Skeletal muscle tissue (tissue), 4 donors: Measurements from ENCODE around the gene ZNF76. TPM values are rescaled to one million over a fixed set of nuclear protein-coding genes. Genes with fewer than 3 reads are reported as not detected.

Experiments
- H3K27ac ChIP-seq: one replicate; pipeline ENCODE4 v1.7.0; 2013; ENCODE audit warnings: mild to moderate bottlenecking, low read depth, low read length, inconsistent platforms
- H3K27me3 ChIP-seq, 3 donors: one replicate each; pipeline ENCODE4 v1.7.0; 2013; ENCODE audit warnings: low read length in 3 of 3; ENCODE audit not compliant: control insufficient read depth in 3 of 3, insufficient read depth in 3 of 3
- H3K36me3 ChIP-seq, 3 donors: one replicate each; pipeline ENCODE4 v1.7.0; 2013; ENCODE audit warnings: low read length in 3 of 3; ENCODE audit not compliant: control insufficient read depth in 3 of 3, insufficient read depth in 3 of 3
- H3K4me1 ChIP-seq, 3 donors: one replicate each; pipeline ENCODE4 v1.7.0; 2013; ENCODE audit warnings: low read length in 3 of 3, mild to moderate bottlenecking in 3 of 3; ENCODE audit not compliant: control insufficient read depth in 3 of 3, insufficient read depth in 3 of 3
- H3K4me3 ChIP-seq, 3 donors: one replicate each; pipeline ENCODE4 v1.7.0; 2013; ENCODE audit warnings: low read length in 3 of 3
- H3K9ac ChIP-seq, 3 donors: one replicate each; pipeline ENCODE4 v1.7.0; 2013; ENCODE audit warnings: low read length in 3 of 3, mild to moderate bottlenecking in 3 of 3, moderate library complexity in 2 of 3, low read depth in 1 of 3
- H3K9me3 ChIP-seq, 3 donors: one replicate each; pipeline ENCODE4 v1.7.0; 2013; ENCODE audit warnings: low read length in 3 of 3; ENCODE audit not compliant: control insufficient read depth in 3 of 3
- total RNA-seq: library from RNA; depleted of rRNA; stranded (reverse); fragments of >200 nt; gene quantifications from one replicate; pipeline ENCODE4 v1.2.3, GENCODE V29; 2014
- donor health status: Osteomylitis.

Gene ZNF76
- total RNA-seq, result 16.7 TPM

- H3K4me3 ChIP-seq, result peak within 1 kb of the TSS; percentile 95 to 99 (median 96)
- no peaks in the 10 kb centered on the region for H3K27me3 ChIP-seq
- H3K27ac ChIP-seq, result peak within 1 kb of the TSS; percentile 97
- no peaks in the 10 kb centered on the region for H3K9me3 ChIP-seq
- peak within 1 kb of the TSS; percentile 90 to 92 (median 91) for H3K9ac ChIP-seq
- H3K36me3 ChIP-seq, result no peaks in the 10 kb centered on the region
- H3K4me1 ChIP-seq, result peaks cover 29 to 40% (median 32%) of the 10 kb centered on the region in 3 donors
These were observed at the start of gene ZNF76 for GRCh38 chr6:35259194-35259947. Gene ZNF76 (plus strand): TSS chr6:35259735. CDS start chr6:35281152, 21,417 bp downstream.

DNA sequence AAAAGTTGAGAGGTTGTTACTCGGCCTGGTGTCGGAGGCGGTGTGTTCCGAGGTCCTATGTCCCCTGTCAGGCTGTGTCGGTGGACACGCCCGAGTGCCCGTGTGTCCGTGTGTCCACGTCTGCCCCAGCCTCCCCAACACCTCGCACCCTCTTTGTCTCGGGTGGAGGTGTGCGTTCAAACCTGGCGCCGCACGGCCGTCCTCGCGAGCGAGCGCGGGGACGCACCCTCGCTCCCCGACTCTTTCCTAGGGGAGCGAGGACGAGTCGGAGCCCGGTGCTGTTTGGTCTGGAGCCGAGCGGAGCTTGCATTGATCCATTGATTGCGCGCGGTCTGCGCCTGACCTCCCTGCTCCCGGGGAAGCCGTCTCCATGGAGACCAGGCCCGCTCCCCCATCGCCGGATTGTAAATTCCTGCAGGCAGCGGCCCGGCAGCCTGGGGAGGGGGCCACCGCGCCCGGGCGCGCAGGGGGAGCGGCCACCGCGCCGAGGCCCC lies 46.2 kb upstream of the ZNF76 start:
- Histone ChIP-seq H3K27ac (no peak overlapping the region), H3K4me3 (peak overlapping the region in 2 of 3 donors; percentile 54 to 67), H3K9me3 (no peaks in the 10 kb centered on the region), H3K27me3 (peaks cover 47 to 80% (median 68%) of the 10 kb centered on the region in 3 donors), H3K36me3 (no peaks in the 10 kb centered on the region), H3K9ac (peak overlapping the region in 1 of 3 donors; percentile 45), H3K4me1 (peaks cover 4 to 31% (median 14%) of the 10 kb centered on the region in 3 donors)

- H3K9me3 ChIP-seq, result no peaks in the 10 kb centered on the region
- H3K36me3 ChIP-seq, result no peaks in the 10 kb centered on the region
- peak within 1 kb of the TSS; percentile 54 to 67 (median 65) for H3K4me3 ChIP-seq
- H3K27me3 ChIP-seq, result peaks cover 43 to 80% (median 70%) of the 10 kb centered on the region in 3 donors
- peaks cover 4 to 34% (median 14%) of the 10 kb centered on the region in 3 donors for H3K4me1 ChIP-seq
- H3K27ac ChIP-seq, result no peak within 1 kb of the TSS
- peak within 1 kb of the TSS in 1 of 3 donors; percentile 45 for H3K9ac ChIP-seq
These were observed 45.4 kb upstream of the ZNF76 start, which contains the start of gene SCUBE3 for GRCh38 chr6:35213824-35214756. Gene SCUBE3 (plus strand): TSS chr6:35213956. CDS start chr6:35214419, 463 bp downstream.

DNA sequence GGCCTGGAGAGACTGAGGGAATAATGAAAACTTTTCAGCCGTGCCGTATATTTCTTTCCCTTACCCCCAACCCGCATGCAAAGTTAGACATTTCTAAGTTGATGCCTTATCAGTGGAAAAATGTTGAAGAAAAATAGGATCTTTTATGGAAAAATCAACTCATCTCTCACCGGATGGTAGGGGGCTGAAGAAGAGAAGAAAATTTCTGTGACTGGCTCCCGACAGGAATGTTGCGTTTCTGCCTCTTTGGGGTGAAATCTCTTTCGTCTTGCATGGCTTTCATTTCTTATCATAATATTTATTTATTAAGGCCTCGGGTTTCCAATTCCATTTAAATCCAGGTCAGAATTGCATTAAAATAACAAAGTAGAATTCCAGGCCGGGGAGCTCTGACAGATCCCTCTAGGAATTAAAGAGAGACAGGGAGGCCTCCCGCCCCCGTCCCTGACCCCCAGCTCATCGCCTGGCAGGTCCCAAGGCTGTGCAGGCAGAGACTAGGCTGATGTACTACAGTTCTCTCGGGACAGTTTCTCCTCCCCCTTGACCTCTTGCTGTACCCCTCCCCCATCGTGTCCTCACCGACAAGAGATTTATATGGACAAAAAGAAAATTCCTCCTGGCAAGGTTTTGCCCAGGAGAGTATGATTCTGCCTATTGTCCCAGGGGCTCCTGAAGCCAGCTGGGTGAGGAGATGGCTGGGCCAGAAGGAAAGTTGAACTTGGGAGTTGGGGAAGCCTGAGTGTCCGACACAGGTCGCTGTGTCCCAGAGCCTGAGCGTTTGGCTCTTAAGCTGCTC lies 44.5 kb upstream of the ZNF76 start:
- H3K27me3 ChIP-seq, result peaks cover 46 to 81% (median 77%) of the 10 kb centered on the region in 3 donors
- H3K4me1 ChIP-seq, result peaks cover 4 to 34% (median 14%) of the 10 kb centered on the region in 3 donors
- H3K9ac ChIP-seq, result no peak overlapping the region
- no peaks in the 10 kb centered on the region for H3K9me3 ChIP-seq
- no peaks in the 10 kb centered on the region for H3K36me3 ChIP-seq
- H3K4me3 ChIP-seq, result peak overlapping the region in 1 of 3 donors; percentile 54
- no peak overlapping the region for H3K27ac ChIP-seq

GRCh38 chr6:35215665-35216411 lies 43.7 kb upstream of the ZNF76 start:
- H3K27me3 ChIP-seq, result peaks cover 46 to 87% (median 78%) of the 10 kb centered on the region in 3 donors
- peaks cover 4 to 34% (median 14%) of the 10 kb centered on the region in 3 donors for H3K4me1 ChIP-seq
- no peak overlapping the region for H3K4me3 ChIP-seq
- H3K27ac ChIP-seq, result no peak overlapping the region
- H3K9ac ChIP-seq, result no peak overlapping the region
- H3K9me3 ChIP-seq, result no peaks in the 10 kb centered on the region
- no peaks in the 10 kb centered on the region for H3K36me3 ChIP-seq

DNA sequence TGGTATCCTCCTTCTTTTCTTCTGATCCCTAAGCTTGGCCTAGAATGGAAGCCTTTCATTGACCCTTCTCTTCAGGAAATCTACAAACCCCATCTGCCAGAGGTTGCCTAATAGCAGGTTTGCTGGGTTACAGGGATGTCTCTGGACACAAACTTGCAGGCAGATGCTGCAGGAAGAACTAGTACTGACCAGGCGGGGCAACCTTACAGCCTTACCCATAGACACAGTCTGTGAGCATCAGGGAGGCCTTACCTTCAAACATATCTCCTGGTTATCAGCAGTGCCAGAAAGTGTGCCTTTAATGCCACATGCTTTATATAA lies 43.2 kb upstream of the ZNF76 start:
- H3K9ac ChIP-seq, result no peak overlapping the region
- H3K9me3 ChIP-seq, result no peaks in the 10 kb centered on the region
- H3K36me3 ChIP-seq, result no peaks in the 10 kb centered on the region
- no peak overlapping the region for H3K27ac ChIP-seq
- no peak overlapping the region for H3K4me3 ChIP-seq
- peaks cover 4 to 34% (median 14%) of the 10 kb centered on the region in 3 donors for H3K4me1 ChIP-seq
- H3K27me3 ChIP-seq, result peaks cover 44 to 84% (median 74%) of the 10 kb centered on the region in 3 donors

DNA sequence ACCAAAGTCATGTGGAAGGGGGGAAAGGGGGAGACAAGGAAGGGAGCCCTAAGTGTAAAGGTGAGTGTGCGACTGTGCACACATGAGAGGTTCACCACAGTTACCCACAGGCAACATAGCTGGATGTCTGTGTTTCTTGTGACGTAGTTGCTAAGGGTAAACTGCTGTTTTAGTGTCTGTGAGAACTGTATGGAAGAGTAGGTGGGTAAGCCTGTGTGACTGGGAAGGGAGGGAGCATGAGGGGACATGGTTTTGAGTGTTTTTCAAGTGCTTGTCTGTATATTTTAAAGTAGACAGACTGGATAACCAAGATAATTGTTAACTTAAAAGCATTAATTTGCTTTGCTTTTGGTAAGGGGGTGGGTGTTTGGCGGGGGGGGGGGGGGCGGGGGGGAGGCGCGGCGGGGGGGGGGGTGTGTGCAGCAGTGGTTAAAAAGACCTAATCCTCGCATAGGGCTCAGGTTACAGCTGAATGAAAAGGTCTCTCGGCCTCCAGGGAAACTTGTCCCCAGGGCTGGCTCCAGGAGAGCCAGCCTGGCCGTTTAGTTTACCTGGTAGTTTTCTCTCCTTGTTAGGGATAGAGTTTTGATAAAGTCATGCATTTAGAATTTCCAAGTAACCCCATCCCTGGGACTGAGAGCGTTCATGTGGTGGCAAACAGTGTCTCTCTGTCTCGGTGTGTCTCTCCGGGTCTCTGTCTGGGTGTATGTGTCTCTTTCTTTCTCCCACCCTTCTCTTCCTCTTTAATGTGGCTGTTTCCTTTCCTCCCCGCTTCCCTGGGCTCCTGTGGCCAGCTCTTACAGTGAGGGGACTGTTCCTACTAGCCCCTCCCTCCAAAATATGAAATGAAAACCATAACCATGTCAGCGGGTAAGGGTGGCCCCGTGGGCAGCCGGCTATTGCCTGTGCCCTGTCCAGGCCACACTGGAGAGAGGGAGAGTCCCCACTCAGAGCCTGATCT lies 42.4 kb upstream of the ZNF76 start:
- H3K27me3 ChIP-seq, result peaks cover 37 to 83% (median 69%) of the 10 kb centered on the region in 3 donors
- H3K9me3 ChIP-seq, result no peaks in the 10 kb centered on the region
- no peaks in the 10 kb centered on the region for H3K36me3 ChIP-seq
- H3K4me3 ChIP-seq, result no peak overlapping the region
- H3K4me1 ChIP-seq, result peaks cover 4 to 34% (median 14%) of the 10 kb centered on the region in 3 donors
- no peak overlapping the region for H3K9ac ChIP-seq
- no peak overlapping the region for H3K27ac ChIP-seq

DNA sequence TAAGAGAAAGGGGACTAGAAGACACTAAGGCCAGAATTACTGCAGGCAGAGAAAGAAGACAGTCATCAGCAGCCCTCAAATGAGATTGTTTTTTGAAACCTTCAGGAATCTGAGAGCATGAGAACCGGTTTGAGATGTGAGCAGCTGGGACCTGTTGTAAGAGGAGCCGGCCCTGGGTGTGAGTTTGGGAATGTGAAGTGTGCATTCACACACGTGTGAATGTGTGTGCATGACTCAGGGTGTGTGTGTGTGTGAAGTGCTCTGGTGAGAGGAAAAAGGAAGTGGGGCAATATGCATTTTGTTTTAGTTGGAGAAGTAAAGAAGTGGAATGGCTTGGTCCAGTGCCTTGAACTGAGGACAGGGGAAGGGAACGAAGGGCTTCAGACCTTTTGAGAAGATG lies 41.5 kb upstream of the ZNF76 start:
- Histone ChIP-seq H3K36me3 (no peaks in the 10 kb centered on the region), H3K27me3 (peaks cover 31 to 83% (median 64%) of the 10 kb centered on the region in 3 donors), H3K27ac (no peak overlapping the region)

More for the DNA sequence above, 41.5 kb upstream of the ZNF76 start:
- Histone ChIP-seq H3K4me1 (peaks cover 4 to 34% (median 14%) of the 10 kb centered on the region in 3 donors), H3K4me3 (no peak overlapping the region), H3K9ac (no peak overlapping the region), H3K9me3 (no peaks in the 10 kb centered on the region)
